Neural progenitor cell (in vitro differentiated cells): ENCODE measurements around the gene UNC13C. TPM values are rescaled to one million over a fixed set of nuclear protein-coding genes. Genes with fewer than 3 reads are reported as not detected.
A peak's percentile ranks its signal among the peaks of the same experiment; 100 is the strongest.

ENCODE experiments used
- DNase-seq: peaks from one replicate; pipeline ENCODE4 v3.0.0-alpha.2; 2016; ENCODE audit warnings: low spot score
- H2AFZ ChIP-seq: fragments of 200-600 bp; sonication (generic); replicated peaks from 2 replicates; pipeline ENCODE4 v1.6.1; 2016; ENCODE audit warnings: antibody characterized with exemption
- H3F3A ChIP-seq: fragments of 200-600 bp; sonication (generic); 2 replicates; pipeline ENCODE4 v1.6.1; 2016; ENCODE audit warnings: antibody characterized with exemption, low read depth
- H3K27ac ChIP-seq: fragments of 200-600 bp; sonication (generic); 2 replicates; pipeline ENCODE4 v1.5.1; 2016; ENCODE audit warnings: mild to moderate bottlenecking
- H3K27me3 ChIP-seq: fragments of 200-600 bp; sonication (generic); 2 replicates; pipeline ENCODE4 v1.6.1; 2016; ENCODE audit warnings: mild to moderate bottlenecking, moderate library complexity
- H3K36me3 ChIP-seq: fragments of 200-600 bp; sonication (generic); 2 replicates; pipeline ENCODE4 v1.5.1; 2016
- H3K4me1 ChIP-seq: fragments of 200-600 bp; sonication (generic); 2 replicates; pipeline ENCODE4 v1.6.1; 2016; ENCODE audit warnings: mixed run types
- H3K4me2 ChIP-seq: fragments of 200-600 bp; sonication (generic); 2 replicates; pipeline ENCODE4 v1.6.1; 2016
- H3K4me3 ChIP-seq: fragments of 200-600 bp; sonication (generic); 2 replicates; pipeline ENCODE4 v1.5.1; 2016
- H3K79me2 ChIP-seq: fragments of 200-600 bp; sonication (generic); 2 replicates; pipeline ENCODE4 v1.6.1; 2016; ENCODE audit warnings: low read depth
- H3K9ac ChIP-seq: fragments of 200-600 bp; sonication (generic); 2 replicates; pipeline ENCODE4 v1.6.1; 2016
- H3K9me3 ChIP-seq: fragments of 200-600 bp; sonication (generic); 2 replicates; pipeline ENCODE4 v1.5.1; 2016; ENCODE audit warnings: low read depth
- H4K20me1 ChIP-seq: fragments of 200-600 bp; sonication (generic); 2 replicates; pipeline ENCODE4 v1.6.1; 2016; ENCODE audit warnings: low read depth
- H3K27ac Mint-ChIP-seq: 3 replicates; pipeline ENCODE4 v1.8.0; 2021; ENCODE audit warnings: mixed read lengths
- H3K27me3 Mint-ChIP-seq: 2 replicates; pipeline ENCODE4 v1.8.0; 2022; ENCODE audit warnings: low read depth, mild to moderate bottlenecking, inconsistent platforms, moderate library complexity, mixed read lengths; ENCODE audit not compliant: insufficient read depth
- H3K36me3 Mint-ChIP-seq: 3 replicates; pipeline ENCODE4 v1.8.0; 2021; ENCODE audit warnings: mixed read lengths
- H3K4me1 Mint-ChIP-seq: 3 replicates; pipeline ENCODE4 v1.8.0; 2021; ENCODE audit warnings: mixed read lengths
- H3K4me3 Mint-ChIP-seq: 3 replicates; pipeline ENCODE4 v1.8.0; 2021; ENCODE audit warnings: mild to moderate bottlenecking, moderate library complexity, mixed read lengths
- H3K9me3 Mint-ChIP-seq: 3 replicates; pipeline ENCODE4 v1.8.0; 2020; ENCODE audit warnings: mixed read lengths
- CTCF ChIP-seq: fragments of 200-600 bp; sonication (generic); IDR thresholded peaks from 2 replicates; pipeline ENCODE4 v1.5.1; 2017; ENCODE audit warnings: antibody characterized with exemption, mild to moderate bottlenecking
- EZH2 ChIP-seq: fragments of 200-600 bp; sonication (generic); IDR thresholded peaks from 2 replicates; pipeline ENCODE4 v1.6.1; 2017; ENCODE audit warnings: antibody characterized with exemption, mild to moderate bottlenecking, moderate library complexity
- EZH2phosphoT487 ChIP-seq: fragments of 200-600 bp; sonication (generic); IDR thresholded peaks from 2 replicates; pipeline ENCODE4 v1.6.1; 2017; ENCODE audit warnings: antibody characterized with exemption
- total RNA-seq: library from RNA; depleted of rRNA; stranded (reverse); fragments of >200 nt; gene quantifications from 2 replicates; pipeline ENCODE4 v1.2.3, GENCODE V29; 2015; ENCODE audit warnings: low replicate concordance

UNC13C gene
- total RNA-seq, 1 donor from 2014 or later = not detected

GRCh38 chr15:54599386-54599785, 621.1 kb downstream of the UNC13C start:
- H3K9me3 Mint-ChIP-seq = no peaks in the 10 kb centered on the region

GRCh38 chr15:54605043-54605442, 626.8 kb downstream of the UNC13C start:
- Mint-ChIP-seq H3K27me3 (peaks cover 2% of the 10 kb centered on the region), H3K27ac (peak overlapping the region; percentile 37), H3K9me3 (peaks cover 3% of the 10 kb centered on the region), H3K4me1 (peaks cover 33% of the 10 kb centered on the region), H3K36me3 (no peaks in the 10 kb centered on the region), H3K4me3 (no peak overlapping the region)
- Histone ChIP-seq H3K9me3 (peaks cover 17% of the 10 kb centered on the region), H3K4me3 (no peak overlapping the region), H3K79me2 (no peaks in the 10 kb centered on the region), H4K20me1 (no peaks in the 10 kb centered on the region), H3K4me2 (no peak overlapping the region), H2AFZ (no peak overlapping the region), H3K27me3 (no peaks in the 10 kb centered on the region), H3K36me3 (no peaks in the 10 kb centered on the region), H3K4me1 (no peaks in the 10 kb centered on the region), H3K27ac (no peak overlapping the region), H3F3A (no peaks in the 10 kb centered on the region), H3K9ac (no peak overlapping the region)
- TF ChIP-seq EZH2 (no peak), CTCF (no peak), EZH2phosphoT487 (no peak)
- DNase-seq = peak; percentile 16

More at GRCh38 chr15:54599386-54599785, 621.1 kb downstream of the UNC13C start:
- no peaks in the 10 kb centered on the region for H3K9me3 ChIP-seq
- H3F3A ChIP-seq = no peaks in the 10 kb centered on the region
- H3K4me3 ChIP-seq = no peak overlapping the region
- Mint-ChIP-seq H3K27ac (no peak overlapping the region), H3K4me1 (peaks cover 18% of the 10 kb centered on the region), H3K4me3 (no peak overlapping the region), H3K36me3 (no peaks in the 10 kb centered on the region), H3K27me3 (no peaks in the 10 kb centered on the region)
- H3K4me1 ChIP-seq = no peaks in the 10 kb centered on the region
- H3K36me3 ChIP-seq = no peaks in the 10 kb centered on the region
- no peak overlapping the region for H3K27ac ChIP-seq
- no peak overlapping the region for H3K4me2 ChIP-seq
- H3K27me3 ChIP-seq = no peaks in the 10 kb centered on the region
- TF ChIP-seq CTCF (no peak), EZH2phosphoT487 (no peak), EZH2 (no peak)
- H2AFZ ChIP-seq = no peak overlapping the region
- no peaks in the 10 kb centered on the region for H4K20me1 ChIP-seq
- DNase-seq = no peak
- H3K79me2 ChIP-seq = no peaks in the 10 kb centered on the region
- no peak overlapping the region for H3K9ac ChIP-seq

DNA sequence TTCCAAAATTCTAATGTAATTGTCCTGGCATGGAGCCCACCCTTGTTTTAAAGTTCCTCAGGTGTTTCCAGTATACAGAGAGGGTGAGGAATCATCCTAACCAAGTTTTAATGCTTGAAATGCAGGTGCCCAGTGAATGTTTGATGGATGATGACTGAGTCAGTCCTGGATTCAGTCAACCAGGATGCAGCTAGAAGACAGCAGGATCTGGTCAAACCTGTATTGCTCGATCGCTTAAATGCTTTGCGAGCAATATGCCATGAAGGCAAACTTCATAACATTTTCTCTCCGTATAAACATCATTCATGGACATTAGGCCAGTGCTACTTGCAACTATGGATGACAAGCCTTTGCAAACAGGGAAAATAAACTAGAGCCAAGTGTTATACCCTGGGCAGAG, 627.3 kb downstream of the UNC13C start:
- Mint-ChIP-seq H3K27me3 (peaks cover 2% of the 10 kb centered on the region), H3K9me3 (peaks cover 3% of the 10 kb centered on the region), H3K4me1 (peaks cover 33% of the 10 kb centered on the region), H3K36me3 (no peaks in the 10 kb centered on the region), H3K27ac (no peak overlapping the region), H3K4me3 (no peak overlapping the region)
- H3F3A ChIP-seq = no peaks in the 10 kb centered on the region
- no peaks in the 10 kb centered on the region for H3K79me2 ChIP-seq
- no peak overlapping the region for H3K4me3 ChIP-seq
- no peaks in the 10 kb centered on the region for H4K20me1 ChIP-seq
- H3K27me3 ChIP-seq = no peaks in the 10 kb centered on the region
- H3K27ac ChIP-seq = no peak overlapping the region
- no peaks in the 10 kb centered on the region for H3K4me1 ChIP-seq
- no peaks in the 10 kb centered on the region for H3K36me3 ChIP-seq
- H2AFZ ChIP-seq = no peak overlapping the region
- H3K9ac ChIP-seq = no peak overlapping the region
- H3K4me2 ChIP-seq = no peak overlapping the region
- no peak for TF ChIP-seq EZH2
- no peak for TF ChIP-seq EZH2phosphoT487
- TF ChIP-seq CTCF = no peak
- no peak for DNase-seq
- peaks cover 20% of the 10 kb centered on the region for H3K9me3 ChIP-seq
